Sigmoid colon (tissue), 7 donors: Measurements from ENCODE around the gene SCFD1. TPM values are rescaled to one million over a fixed set of nuclear protein-coding genes. Genes with fewer than 3 reads are reported as not detected.

ENCODE experiments used
- DNase-seq: peaks from one replicate; pipeline ENCODE4 v3.0.0-alpha.2; 2019
- H3K27ac ChIP-seq, 4 donors: fragments of 200-600 bp; sonication (generic); one replicate each; pipeline ENCODE4 v1.5.1; 2016 to 2019; ENCODE audit warnings: mild to moderate bottlenecking in 1 of 4
- H3K27me3 ChIP-seq, 3 donors: fragments of 200-600 bp; sonication (generic); one replicate each; pipeline ENCODE4 v1.5.1; 2019; ENCODE audit warnings: mild to moderate bottlenecking in 1 of 3
- H3K36me3 ChIP-seq, 4 donors: fragments of 200-600 bp; sonication (generic); one replicate each; pipeline ENCODE4 v1.5.1; 2016 to 2019
- H3K4me1 ChIP-seq, 4 donors: fragments of 200-600 bp; sonication (generic); one replicate each; pipeline ENCODE4 v1.5.1; 2017 to 2019
- H3K4me3 ChIP-seq, 4 donors: fragments of 200-600 bp; sonication (generic); one replicate each; pipeline ENCODE4 v1.5.1; 2017 to 2019; ENCODE audit warnings: mild to moderate bottlenecking in 2 of 4, moderate library complexity in 1 of 4
- H3K9me3 ChIP-seq, 4 donors: fragments of 200-600 bp in 3 of 4; sonication (generic) in 3 of 4; one replicate each; pipeline versions ENCODE4 v1.5.1 to v1.6.1; 2013 to 2019
- CTCF ChIP-seq, 4 experiments: fragments of 450-650 bp in 3 of 4; fragments of 200-600 bp in 1 of 4; IDR thresholded peaks; one replicate each; pipeline ENCODE4 v1.5.1; 2016 to 2019; ENCODE audit warnings: antibody characterized with exemption in 4 of 4, mild to moderate bottlenecking in 3 of 4, moderate library complexity in 2 of 4
- EP300 ChIP-seq, 4 donors: sonication (generic); formaldehyde crosslinking; IDR thresholded peaks; one replicate each; pipeline ENCODE4 v1.6.1; 2017; ENCODE audit warnings: antibody characterized with exemption in 4 of 4
- POLR2A ChIP-seq, 2 donors: fragments of 450-650 bp; IDR thresholded peaks; one replicate each; pipeline ENCODE4 v1.6.1; 2016; ENCODE audit warnings: antibody characterized with exemption in 2 of 2, mild to moderate bottlenecking in 2 of 2, moderate library complexity in 2 of 2
- POLR2AphosphoS5 ChIP-seq, 4 donors: sonication (generic); formaldehyde crosslinking; IDR thresholded peaks; one replicate each; pipeline ENCODE4 v1.6.1; 2017; ENCODE audit warnings: antibody characterized with exemption in 4 of 4
- WGBS, 2 donors: extraction: QIAGEN DNeasy Blood & Tissue Kit; methylation state at CpG; one replicate each; pipeline ENCODE4 v1.1.7; 2013; 5-methylcytosine and 5-hydroxymethylcytosine counted together
- intact Hi-C: fragments of 100-400 bp; cut with DNase I; formaldehyde crosslinking; loops from one replicate; pipeline ENCODE4 v1.15.1; 2023
- polyA plus RNA-seq, 3 donors: library from polyadenylated mRNA; stranded (reverse); fragments of 200-250 nt; gene quantifications; one replicate each; pipeline ENCODE4 v1.2.3, GENCODE V29; 2013
- total RNA-seq, 4 donors: library from RNA; depleted of rRNA; stranded (reverse); fragments of >200 nt; gene quantifications; one replicate each; pipeline ENCODE4 v1.1.0, GENCODE V29; 2016
- donor health status: healthy with polysubstance abuse.
- donor health status: Bipolar disorder and iron deficiency.
- donor health status: healthy.

SCFD1 gene
- total and polyA plus RNA-seq, 7 donors, result 36.1 to 86.1 (median 60.7) TPM

GRCh38 chr14:30737916-30738315, 115.8 kb downstream of the SCFD1 start:
- DNase-seq, result no peak
- Histone ChIP-seq H3K4me1 (no peaks in the 10 kb centered on the region), H3K27me3 (no peaks in the 10 kb centered on the region), H3K9me3 (no peaks in the 10 kb centered on the region), H3K36me3 (peaks cover 0 to 41% (median 8%) of the 10 kb centered on the region in 4 donors), H3K27ac (no peak overlapping the region), H3K4me3 (no peak overlapping the region)
- 53 to 77% methylated on average over 3 of the region's 3 CpGs for WGBS, 2 donors
- TF ChIP-seq POLR2A (IDR thresholded peaks at IDR 0.05), result no peak
- intact Hi-C loops, result no loop called here

GRCh38 chr14:30738978-30739377, 116.9 kb downstream of the SCFD1 start:
- Histone ChIP-seq H3K4me3 (no peak overlapping the region), H3K9me3 (no peaks in the 10 kb centered on the region), H3K4me1 (no peaks in the 10 kb centered on the region), H3K36me3 (peaks cover 0 to 32% (median 8%) of the 10 kb centered on the region in 4 donors), H3K27ac (no peak overlapping the region), H3K27me3 (no peaks in the 10 kb centered on the region)
- DNase-seq, result no peak
- intact Hi-C loops, result no loop called here
- TF ChIP-seq CTCF (IDR thresholded peaks at IDR 0.05), result no peak
- no peak for TF ChIP-seq EP300 (IDR thresholded peaks at IDR 0.05)
- TF ChIP-seq POLR2A (IDR thresholded peaks at IDR 0.05), result no peak
- TF ChIP-seq POLR2AphosphoS5 (IDR thresholded peaks at IDR 0.05), result no peak
- WGBS, 2 donors, result 87 to 88% methylated on average over 4 of the region's 4 CpGs

- H3K27ac ChIP-seq, result no peak overlapping the region
- intact Hi-C loops, result loop anchor here (2.0 kb wide), 1 partner anchor 14 kb away; no protein-coding TSS in a partner anchor
- DNase-seq, result no peak
- H3K36me3 ChIP-seq, result no peaks in the 10 kb centered on the region
- H3K9me3 ChIP-seq, result no peaks in the 10 kb centered on the region
- H3K4me3 ChIP-seq, result no peak overlapping the region
- WGBS, 2 donors, result 57 to 80% methylated on average over 2 of the region's 2 CpGs
- TF ChIP-seq POLR2A (IDR thresholded peaks at IDR 0.05) (no peak), POLR2AphosphoS5 (IDR thresholded peaks at IDR 0.05) (no peak), EP300 (IDR thresholded peaks at IDR 0.05) (no peak), CTCF (IDR thresholded peaks at IDR 0.05) (no peak)
- H3K4me1 ChIP-seq, result no peaks in the 10 kb centered on the region
- no peaks in the 10 kb centered on the region for H3K27me3 ChIP-seq
Measured at GRCh38 chr14:30748343-30748742, 126.2 kb downstream of the SCFD1 start.

GRCh38 chr14:30751646-30752416, 129.7 kb downstream of the SCFD1 start:
- Histone ChIP-seq H3K4me3 (no peak overlapping the region), H3K36me3 (no peaks in the 10 kb centered on the region), H3K27me3 (no peaks in the 10 kb centered on the region), H3K9me3 (no peaks in the 10 kb centered on the region), H3K4me1 (no peaks in the 10 kb centered on the region), H3K27ac (no peak overlapping the region)
- intact Hi-C loops, result no loop called here
- DNase-seq, result no peak
- 82 to 83% methylated on average over 11 of the region's 11 CpGs for WGBS, 2 donors
- TF ChIP-seq CTCF (IDR thresholded peaks at IDR 0.05), result no peak
- TF ChIP-seq EP300 (IDR thresholded peaks at IDR 0.05), result no peak
- TF ChIP-seq POLR2A (IDR thresholded peaks at IDR 0.05), result no peak
- TF ChIP-seq POLR2AphosphoS5 (IDR thresholded peaks at IDR 0.05), result no peak

GRCh38 chr14:30753452-30753851, 131.3 kb downstream of the SCFD1 start:
- intact Hi-C loops, result no loop called here
- Histone ChIP-seq H3K9me3 (no peaks in the 10 kb centered on the region), H3K36me3 (no peaks in the 10 kb centered on the region), H3K4me3 (no peak overlapping the region), H3K27ac (no peak overlapping the region), H3K27me3 (no peaks in the 10 kb centered on the region), H3K4me1 (no peaks in the 10 kb centered on the region)
- 90 to 93% methylated on average over 4 of the region's 4 CpGs for WGBS, 2 donors
- TF ChIP-seq CTCF (IDR thresholded peaks at IDR 0.05) (no peak), POLR2AphosphoS5 (IDR thresholded peaks at IDR 0.05) (no peak), EP300 (IDR thresholded peaks at IDR 0.05) (no peak), POLR2A (IDR thresholded peaks at IDR 0.05) (no peak)
- DNase-seq, result no peak
